GM21447 (cell line): ENCODE data around the gene RWDD1.

Experiments used
- ATAC-seq: cut with Tn5 transposase; IDR thresholded peaks from one replicate; pipeline ENCODE4 v1.9.1; 2021; ENCODE audit not compliant: unreplicated experiment

The RWDD1 gene

DNA sequence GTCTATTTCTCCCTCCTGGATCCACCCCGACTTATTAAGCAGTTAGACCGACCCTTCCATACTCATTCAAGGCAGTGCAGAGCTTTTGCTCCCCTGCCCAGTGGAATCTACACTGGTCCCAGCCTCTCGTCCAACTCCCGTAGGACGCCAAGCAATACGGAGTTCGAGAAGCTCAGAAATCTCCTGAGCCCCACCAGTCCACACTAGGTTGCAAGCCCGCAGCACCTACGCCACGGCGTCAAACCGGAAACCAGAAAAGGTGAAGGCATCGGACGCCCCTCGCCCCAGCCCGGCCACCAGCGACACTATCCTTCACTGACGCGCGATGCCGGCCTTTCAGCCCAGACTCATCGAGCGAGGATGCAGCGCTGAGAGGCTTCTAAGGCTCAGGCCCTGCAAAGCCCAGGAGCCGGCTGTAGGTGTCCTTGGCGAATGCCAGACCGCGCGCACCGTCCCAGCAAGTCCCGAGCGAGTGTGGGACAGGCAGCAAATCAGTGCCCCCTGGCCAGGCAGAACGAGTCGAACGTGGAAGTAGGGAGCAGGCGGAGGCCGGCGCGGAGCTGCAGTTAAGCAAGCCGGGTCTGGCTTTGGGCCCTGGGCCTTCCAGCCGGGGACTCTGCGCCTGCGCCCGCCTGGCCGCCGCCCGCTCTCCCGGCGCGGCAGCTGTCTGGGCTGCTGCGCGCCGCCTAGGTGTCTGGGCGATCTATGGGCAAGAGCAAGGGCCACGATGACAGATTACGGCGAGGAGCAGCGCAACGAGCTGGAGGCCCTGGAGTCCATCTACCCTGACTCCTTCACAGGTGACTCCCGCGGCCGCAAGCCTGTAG is at the start of gene RWDD1:
TSS of gene RWDD1 (plus strand) at position 649 of the 827 bp plus-strand sequence. CDS start at position 728, 79 bp downstream.
- ATAC-seq: peak; percentile 90

DNA sequence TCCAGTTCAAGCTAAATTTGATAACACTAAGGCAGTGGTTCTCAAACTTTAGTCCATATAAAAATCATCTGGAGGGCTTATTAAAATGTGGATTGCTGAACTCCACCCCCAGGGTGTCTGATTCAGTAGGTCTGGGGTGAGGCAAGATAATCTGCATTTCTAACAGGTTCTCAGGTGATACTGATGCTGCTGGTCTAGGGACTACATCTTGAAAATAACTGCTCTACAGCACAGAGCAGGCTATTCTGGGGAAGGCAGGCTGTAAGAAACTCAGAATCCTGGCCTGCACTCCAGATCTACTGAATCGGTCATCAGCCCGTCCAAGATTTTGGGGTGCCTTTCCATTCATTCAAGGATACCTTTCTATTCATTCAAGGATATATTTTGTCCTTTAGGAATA is 48.4 kb upstream of the RWDD1 start:
- ATAC-seq: no peak

GRCh38 chr6:116524236-116524635 is 47.1 kb upstream of the RWDD1 start:
- no peak for ATAC-seq

GRCh38 chr6:116528133-116528532 is 43.2 kb upstream of the RWDD1 start:
- no peak for ATAC-seq

GRCh38 chr6:116528780-116529179 is 42.5 kb upstream of the RWDD1 start:
- ATAC-seq: no peak

DNA sequence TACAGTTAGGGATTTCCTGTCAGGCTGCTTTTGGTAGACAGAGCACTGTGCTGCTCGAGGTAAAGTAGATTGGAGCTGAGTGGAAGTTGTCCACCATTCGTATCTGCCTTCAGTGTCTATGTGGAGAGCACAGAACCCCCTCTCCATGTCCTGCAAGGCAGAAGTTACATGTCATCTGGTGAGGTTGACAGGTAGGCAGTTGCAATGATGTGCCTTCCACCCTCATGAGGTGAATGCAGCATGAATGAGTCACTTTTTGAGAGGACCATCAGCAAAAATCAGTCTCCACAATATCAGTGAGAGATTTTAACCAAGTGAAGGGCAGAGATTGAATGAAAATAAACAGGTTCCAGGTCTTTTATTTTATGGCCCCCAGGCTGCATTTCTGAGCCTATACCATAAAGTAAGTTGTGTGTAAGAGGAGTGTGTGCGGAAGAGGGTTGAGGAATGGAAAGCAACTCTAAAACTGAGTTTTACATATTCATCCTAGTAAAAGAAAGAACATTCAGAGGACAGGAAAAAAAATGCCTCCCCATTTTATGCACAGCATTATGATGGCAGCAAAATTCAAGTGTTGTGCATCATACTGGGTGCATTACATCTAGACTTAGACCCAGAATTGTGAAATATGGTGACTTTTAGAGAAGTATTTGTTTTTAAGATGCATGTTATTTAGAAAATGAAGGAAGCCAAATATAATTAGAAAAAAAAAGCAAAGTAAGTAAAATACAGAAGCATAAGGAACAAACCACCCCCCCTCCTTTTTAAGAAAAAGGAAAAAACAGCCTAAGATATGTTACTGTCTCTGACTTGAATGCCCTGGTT is 41.6 kb upstream of the RWDD1 start:
- ATAC-seq: no peak

DNA sequence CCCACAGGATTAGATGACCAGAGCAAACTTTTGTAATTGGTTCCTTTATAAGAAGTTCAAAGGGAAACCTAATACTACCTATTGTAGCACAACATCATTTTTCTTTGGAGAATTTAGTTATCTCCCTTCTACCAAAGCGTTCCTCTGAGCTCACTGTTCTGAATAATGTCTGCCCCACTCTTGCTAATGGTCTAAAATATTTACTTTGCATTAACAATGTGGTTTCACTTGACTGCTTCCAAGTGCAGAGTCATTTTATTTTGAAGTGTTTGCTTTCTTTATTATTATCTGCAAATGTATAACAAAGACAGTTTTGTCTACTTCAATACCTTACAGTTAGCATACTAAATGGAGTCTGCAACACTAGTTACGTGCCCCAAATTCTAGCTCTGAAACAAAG is 40.9 kb upstream of the RWDD1 start:
- no peak for ATAC-seq

DNA sequence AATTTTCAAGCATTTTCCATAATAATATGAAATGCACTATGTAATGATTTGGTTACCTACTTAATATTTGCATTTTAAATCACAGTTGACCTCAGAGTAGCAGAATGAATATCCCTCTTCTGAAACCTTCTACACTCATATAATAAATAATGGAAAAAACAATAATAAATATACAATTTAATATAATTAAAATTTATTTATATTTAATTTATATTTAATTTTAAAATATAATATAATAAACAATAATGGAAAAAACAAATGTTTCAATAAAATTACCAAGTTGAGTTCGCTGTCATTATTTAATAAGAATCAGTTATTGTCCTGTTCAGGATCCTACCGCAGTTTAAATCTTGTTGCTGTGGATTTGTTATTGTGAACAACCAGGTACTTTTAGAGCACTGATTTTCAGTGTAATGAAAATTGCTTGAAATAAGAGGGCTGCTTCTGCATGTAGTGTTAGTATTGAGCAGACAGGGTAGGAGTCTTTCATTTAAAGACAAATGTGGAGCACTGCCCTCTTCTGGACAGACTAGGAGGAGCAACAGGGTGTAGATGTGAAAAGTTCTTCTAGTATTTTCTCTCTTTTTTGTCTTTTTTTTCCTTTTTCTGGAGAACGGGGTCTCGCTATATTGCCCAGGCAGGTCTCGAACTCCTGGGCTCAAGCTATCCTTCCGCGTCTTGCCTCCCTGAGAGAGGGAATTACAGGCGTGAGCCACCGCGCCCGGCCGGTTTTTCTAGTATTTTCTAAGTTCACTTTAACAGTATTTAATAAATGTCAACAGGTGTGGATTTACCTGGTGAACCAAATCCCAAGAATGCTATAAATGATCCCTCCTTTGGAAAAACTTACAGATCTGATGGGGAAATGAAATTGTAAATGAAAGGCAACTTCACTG is 39.4 kb upstream of the RWDD1 start:
- peak; percentile 85 for ATAC-seq

DNA sequence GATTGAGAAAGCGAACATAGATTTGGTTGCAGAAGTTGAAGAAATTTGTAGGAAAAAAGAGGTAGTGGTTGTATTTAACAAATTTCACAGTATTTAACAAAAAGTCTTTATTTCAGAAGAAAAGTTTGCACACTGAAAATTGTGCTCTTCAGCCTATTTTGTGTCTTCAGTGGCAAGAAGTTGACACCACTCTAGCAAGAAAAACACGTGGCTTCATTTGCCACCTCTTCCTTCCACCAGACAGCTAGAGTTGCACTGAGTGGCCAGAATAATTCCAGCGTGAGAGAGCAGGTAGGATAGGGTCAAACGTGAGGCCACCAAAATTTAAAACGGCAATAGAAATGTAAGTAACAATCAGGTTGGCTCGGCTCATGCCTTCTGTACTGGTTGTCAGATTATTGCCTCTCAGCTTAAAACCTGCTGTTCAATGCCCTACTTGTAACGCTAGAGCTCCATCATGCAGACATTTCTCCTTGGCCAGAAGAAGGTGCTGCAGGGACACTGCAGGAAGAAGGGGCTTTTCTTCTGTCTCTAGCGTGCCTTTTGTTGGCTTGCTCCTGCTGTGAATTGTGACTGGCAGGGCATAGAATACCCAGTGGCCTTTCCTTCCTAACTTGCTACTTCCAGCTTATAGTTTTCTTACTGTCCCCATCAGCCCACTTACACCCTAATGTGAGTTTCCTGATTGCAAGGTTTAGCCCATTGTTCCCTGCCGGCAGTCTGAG is 37.9 kb upstream of the RWDD1 start:
- ATAC-seq: no peak

- no peak for ATAC-seq
These were observed 36.2 kb upstream of the RWDD1 start for GRCh38 chr6:116535109-116535508.

- no peak for ATAC-seq
These were observed 35.1 kb upstream of the RWDD1 start for GRCh38 chr6:116536216-116536621.

DNA sequence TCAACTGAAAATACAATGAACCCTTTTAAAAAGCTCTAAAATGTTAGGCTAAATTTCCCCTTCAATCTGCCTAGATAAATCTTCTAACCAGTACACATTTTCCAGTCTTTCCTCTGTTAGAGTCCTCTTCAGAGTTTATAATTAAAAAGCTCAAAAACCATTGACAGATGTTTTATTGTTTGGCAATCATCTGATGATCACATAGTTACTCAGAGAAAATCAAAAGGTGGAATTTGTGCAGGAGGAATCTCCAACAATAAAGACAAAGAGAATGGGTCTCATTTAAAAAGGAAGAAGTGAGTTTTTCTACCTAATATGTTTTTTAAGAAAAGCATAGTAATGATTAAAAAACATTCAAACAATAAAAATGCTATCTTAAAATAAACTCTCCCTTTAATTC is 28.9 kb upstream of the RWDD1 start:
- ATAC-seq: no peak

DNA sequence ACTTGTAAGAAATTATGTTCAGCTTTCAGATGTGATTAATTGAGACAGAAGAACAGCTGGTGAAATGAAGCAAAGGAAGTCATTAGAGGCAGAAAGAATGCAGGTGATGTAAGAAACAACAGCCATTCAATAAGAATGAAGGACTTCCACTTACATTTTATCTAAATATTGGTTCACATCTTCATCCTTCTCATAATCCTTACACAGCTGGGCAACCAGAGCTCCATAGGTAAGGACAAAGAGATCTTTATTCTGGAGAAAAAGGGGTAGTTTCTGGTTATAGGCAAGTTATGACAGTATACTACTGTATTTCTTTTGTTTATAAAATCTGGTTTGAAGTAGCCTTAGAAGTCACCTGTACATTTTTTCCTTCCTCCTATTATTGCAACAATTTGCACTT is 28.2 kb upstream of the RWDD1 start:
- ATAC-seq: no peak

DNA sequence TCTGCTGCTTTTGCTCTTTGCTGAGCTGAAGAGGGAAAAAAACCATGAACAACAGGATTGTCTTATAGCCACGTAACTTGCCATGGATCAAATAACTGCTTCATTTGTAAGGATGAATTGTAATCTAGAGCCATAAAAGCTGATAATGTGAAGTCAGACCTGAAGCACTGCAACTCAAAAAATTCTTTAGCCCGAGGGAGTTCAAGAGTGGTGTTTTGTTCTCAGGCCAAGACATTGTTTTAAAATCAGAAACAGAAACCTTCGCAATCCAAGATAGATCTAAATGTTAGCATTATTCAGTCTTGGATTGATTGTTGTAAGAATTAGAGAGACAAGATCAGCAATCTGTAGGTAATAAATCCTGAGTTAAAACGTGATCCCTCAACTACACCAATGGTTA is 25.7 kb upstream of the RWDD1 start, which contains the start of gene TRAPPC3L:
TSS of gene TRAPPC3L (minus strand) at position 34 of the 400 bp plus-strand sequence. CDS start 170 bp downstream, outside the sequence.
- no peak for ATAC-seq

DNA sequence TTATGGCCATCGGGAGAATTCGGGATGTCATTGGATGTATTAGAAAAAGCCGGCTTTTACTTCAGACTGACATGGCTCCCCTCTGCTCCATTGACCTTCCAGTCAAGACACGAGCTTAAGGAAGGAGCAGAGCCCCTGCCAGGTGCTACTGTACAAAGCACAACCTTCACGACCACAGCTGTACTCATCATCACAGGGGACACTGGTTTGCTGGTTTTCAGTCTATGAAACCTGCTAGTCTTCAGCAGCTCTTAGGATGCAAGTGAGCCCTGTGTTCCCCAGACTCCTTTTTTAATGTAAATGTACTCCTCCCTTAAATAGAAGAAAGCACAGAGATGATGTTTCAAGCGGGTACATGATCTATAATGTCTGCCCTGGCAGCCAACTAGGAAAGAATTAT is 23.9 kb upstream of the RWDD1 start:
- no peak for ATAC-seq

GRCh38 chr6:116550796-116551195 is 20.5 kb upstream of the RWDD1 start:
- ATAC-seq: no peak

- no peak for ATAC-seq
These were observed 17.9 kb upstream of the RWDD1 start, which contains the start of gene CALHM4 for GRCh38 chr6:116553451-116553850. Gene CALHM4, plus strand, starts transcription at chr6:116553751. Its CDS starts 43 bp downstream, at chr6:116553794.

DNA sequence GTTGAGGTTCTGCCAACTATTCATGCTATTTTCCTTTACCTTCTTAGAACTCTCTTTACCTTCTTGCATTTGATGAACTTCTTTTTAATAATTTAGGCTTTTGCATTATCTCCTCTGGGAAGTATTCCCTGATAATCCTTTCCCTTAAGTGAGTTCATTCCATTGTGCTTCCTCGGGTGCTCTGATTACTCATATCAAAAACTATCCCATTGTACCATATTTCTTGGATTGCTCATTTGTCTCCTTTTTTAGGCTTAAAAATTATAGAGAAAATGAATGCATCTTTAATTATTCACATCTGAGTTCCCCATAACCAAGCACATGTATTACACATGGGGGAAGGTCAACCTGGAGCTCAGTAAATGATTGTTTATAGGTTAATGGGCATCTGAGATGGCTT is 15.2 kb upstream of the RWDD1 start:
- ATAC-seq: no peak

DNA sequence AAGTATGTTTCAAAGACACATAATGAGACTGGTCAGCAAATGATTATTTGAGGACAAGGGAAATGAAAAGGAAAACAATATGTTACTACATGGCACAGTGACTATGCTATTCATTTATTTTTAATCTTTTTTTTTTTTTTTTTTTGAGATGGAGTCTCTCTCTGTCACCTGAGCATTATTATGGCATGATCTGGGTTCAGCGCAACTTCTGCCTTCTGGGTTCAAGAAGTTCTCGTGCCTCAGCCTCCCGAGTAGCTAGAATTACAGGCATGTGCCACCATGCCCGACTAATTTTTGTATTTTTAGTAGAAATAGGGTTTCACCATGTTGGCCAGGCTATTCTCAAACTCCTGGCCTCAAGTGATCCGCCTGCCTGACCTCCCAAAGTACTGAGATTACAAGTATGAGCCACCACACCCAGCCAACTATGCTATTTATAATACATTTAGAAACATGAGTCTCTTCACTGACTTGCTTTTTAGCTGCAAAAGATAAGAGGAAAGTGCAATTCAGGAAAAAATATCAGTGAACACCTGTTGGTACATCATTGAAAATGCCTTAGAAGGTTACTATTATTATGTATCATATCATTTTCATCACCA is 14.4 kb upstream of the RWDD1 start:
- no peak for ATAC-seq

- no peak for ATAC-seq
These were observed 13.4 kb upstream of the RWDD1 start for GRCh38 chr6:116557893-116558292.
